GM12874 (cell line): ENCODE results near the gene OSBP.

Experiments used
- CTCF ChIP-seq: IDR thresholded peaks from 2 replicates; pipeline ENCODE4 v1.5.1; 2011; ENCODE audit warnings: low read depth, mild to moderate bottlenecking, control low read depth, low read length, moderate library complexity; ENCODE audit not compliant: insufficient read depth

OSBP gene

GRCh38 chr11:59601788-59602187 is 13.8 kb downstream of the OSBP start:
- TF ChIP-seq CTCF, result no peak

GRCh38 chr11:59600636-59601035 is 14.9 kb downstream of the OSBP start:
- no peak for TF ChIP-seq CTCF

DNA sequence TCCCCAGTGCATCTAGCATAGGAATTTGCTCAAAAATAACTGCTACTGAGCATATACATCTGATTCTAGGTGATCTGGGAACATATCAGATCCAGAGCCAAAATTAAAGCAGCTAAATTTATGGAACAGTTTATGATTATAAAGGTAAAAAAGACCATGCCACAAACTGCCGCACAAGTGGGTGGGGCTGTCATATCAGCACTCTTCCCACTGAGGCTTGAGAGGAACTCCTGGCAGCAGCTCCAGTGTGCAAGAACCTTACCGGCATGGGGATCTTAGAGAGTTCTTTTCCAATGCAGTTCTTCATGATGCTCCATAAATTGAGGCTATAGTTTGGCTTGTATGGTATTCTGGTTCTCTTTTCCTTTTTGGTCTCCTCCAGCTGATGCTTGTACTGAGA is 15.3 kb downstream of the OSBP start:
- TF ChIP-seq CTCF, result no peak

GRCh38 chr11:59598961-59599360 is 16.6 kb downstream of the OSBP start:
- TF ChIP-seq CTCF, result no peak

GRCh38 chr11:59584294-59584693 is 31.3 kb downstream of the OSBP start:
- TF ChIP-seq CTCF, result no peak

DNA sequence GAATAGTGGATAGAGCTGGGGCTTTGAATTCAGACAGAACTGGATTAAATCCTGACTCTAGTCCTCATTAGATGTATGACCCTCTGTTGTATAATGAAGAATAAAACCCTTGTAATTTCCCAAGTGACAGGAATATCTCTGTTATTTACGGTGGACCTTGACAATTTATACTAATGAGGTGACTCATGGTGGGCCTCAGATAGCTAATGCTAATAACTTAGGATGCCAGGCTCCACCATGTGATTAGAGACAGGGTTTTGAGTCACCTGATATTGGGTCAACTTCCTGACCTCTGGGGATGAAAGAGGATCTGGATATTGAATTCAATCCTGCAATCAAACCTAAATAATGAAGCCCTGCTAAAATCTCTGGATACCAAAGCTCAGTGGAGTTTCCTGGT is 33.6 kb downstream of the OSBP start:
- no peak for TF ChIP-seq CTCF

- no peak for TF ChIP-seq CTCF
Measured at GRCh38 chr11:59578369-59578768, 37.2 kb downstream of the OSBP start.

GRCh38 chr11:59575505-59575904 is 40.1 kb downstream of the OSBP start:
- no peak for TF ChIP-seq CTCF
